LNCaP clone FGC (cell line): Measurements from ENCODE around the gene TMEM30B.

Source experiments
- DNase-seq: peaks from one replicate; pipeline ENCODE4 v3.0.0-alpha.2; 2011; ENCODE audit warnings: low read depth
- H3K4me3 ChIP-seq: 2 replicates; pipeline ENCODE4 v1.5.1; 2011; ENCODE audit warnings: mild to moderate bottlenecking, low read depth, low read length, control low read depth
- TF ChIP-seq, protein P1 (sequence below): IDR thresholded peaks from 2 replicates; pipeline ENCODE4 v1.5.1; 2012; ENCODE audit warnings: mild to moderate bottlenecking; ENCODE audit not compliant: control insufficient read depth, insufficient read depth; ENCODE audit errors: extremely low read depth

The TMEM30B gene

GRCh38 chr14:61287196-61287595 is 6.1 kb upstream of the TMEM30B start:
- H3K4me3 ChIP-seq: no peak overlapping the region
- TF ChIP-seq, protein P1, sequence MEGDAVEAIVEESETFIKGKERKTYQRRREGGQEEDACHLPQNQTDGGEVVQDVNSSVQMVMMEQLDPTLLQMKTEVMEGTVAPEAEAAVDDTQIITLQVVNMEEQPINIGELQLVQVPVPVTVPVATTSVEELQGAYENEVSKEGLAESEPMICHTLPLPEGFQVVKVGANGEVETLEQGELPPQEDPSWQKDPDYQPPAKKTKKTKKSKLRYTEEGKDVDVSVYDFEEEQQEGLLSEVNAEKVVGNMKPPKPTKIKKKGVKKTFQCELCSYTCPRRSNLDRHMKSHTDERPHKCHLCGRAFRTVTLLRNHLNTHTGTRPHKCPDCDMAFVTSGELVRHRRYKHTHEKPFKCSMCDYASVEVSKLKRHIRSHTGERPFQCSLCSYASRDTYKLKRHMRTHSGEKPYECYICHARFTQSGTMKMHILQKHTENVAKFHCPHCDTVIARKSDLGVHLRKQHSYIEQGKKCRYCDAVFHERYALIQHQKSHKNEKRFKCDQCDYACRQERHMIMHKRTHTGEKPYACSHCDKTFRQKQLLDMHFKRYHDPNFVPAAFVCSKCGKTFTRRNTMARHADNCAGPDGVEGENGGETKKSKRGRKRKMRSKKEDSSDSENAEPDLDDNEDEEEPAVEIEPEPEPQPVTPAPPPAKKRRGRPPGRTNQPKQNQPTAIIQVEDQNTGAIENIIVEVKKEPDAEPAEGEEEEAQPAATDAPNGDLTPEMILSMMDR: no peak
- DNase-seq: no peak

- no peak overlapping the region for H3K4me3 ChIP-seq
- DNase-seq: peak; percentile 28
- TF ChIP-seq, protein P1: no peak
Measured at GRCh38 chr14:61285364-61285763, 4.2 kb upstream of the TMEM30B start.

GRCh38 chr14:61284001-61284400 is 2.9 kb upstream of the TMEM30B start:
- DNase-seq: no peak
- H3K4me3 ChIP-seq: no peak overlapping the region
- TF ChIP-seq, protein P1: no peak

GRCh38 chr14:61282746-61283145 is 1.6 kb upstream of the TMEM30B start:
- no peak overlapping the region for H3K4me3 ChIP-seq
- TF ChIP-seq, protein P1: no peak
- DNase-seq: no peak

DNA sequence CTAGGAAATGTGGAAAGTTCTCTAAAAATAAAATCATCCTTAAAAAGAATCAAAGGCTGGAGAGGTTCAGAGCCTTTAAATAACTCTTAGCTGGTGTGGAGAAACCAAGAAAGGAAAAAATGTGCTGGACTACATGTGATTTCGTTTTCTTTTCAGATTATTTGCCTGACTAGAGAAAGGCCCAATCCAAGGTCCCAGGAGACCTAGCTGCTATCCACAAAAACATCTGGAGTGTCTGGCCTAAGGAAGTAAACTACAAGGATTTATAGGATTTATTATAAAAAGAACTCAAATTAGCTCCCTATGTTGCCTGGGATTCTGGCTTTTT is 774 bp upstream of the TMEM30B start:
- TF ChIP-seq, protein P1: no peak
- no peak for DNase-seq
- H3K4me3 ChIP-seq: no peak overlapping the region

DNA sequence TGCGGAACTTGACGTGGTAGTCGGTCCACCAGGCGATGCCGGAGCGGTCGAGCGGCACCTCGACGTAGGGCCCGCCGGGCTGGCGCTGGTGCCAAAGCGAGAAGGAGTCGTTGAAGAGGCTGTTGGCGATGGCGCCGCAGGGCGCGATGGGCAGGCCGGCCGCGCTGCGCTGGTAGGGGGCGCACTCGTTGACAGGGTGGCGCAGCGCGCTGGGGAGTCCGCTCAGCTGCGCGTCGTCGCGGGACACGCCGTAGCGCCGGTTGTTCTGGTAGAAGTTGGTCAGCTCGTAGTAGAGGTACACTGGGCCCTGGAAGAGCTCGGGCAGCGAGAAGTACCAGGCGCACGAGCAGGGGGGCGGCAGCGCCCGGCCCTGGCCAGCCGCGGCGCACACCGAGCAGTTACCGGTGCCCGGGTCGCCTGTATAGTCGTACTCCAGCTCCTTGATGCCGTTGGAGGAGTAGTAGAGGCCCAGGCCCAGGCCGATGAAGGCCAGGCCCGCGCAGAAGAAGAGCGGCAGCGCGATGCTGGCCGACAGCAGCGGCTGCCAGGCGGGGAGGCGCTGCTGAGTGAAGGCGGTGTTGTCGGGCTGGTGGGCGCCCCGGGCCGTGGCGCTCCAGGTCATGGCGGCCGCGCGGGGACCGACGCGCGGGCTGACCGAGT is 482 bp downstream of the TMEM30B start:
- DNase-seq: no peak
- no peak overlapping the region for H3K4me3 ChIP-seq
- TF ChIP-seq, protein P1: no peak

- no peak overlapping the region for H3K4me3 ChIP-seq
- no peak for DNase-seq
- TF ChIP-seq, protein P1: no peak
Measured at GRCh38 chr14:61280092-61280525, 1.0 kb downstream of the TMEM30B start.
